GM19193 (cell line): ENCODE data around the gene PDE4D.

Experiments used
- POLR2A ChIP-seq: IDR thresholded peaks from 4 replicates; pipeline ENCODE4 v1.6.1; 2011; ENCODE audit not compliant: insufficient read depth, insufficient read length; ENCODE audit errors: extremely low read depth

The PDE4D gene

DNA sequence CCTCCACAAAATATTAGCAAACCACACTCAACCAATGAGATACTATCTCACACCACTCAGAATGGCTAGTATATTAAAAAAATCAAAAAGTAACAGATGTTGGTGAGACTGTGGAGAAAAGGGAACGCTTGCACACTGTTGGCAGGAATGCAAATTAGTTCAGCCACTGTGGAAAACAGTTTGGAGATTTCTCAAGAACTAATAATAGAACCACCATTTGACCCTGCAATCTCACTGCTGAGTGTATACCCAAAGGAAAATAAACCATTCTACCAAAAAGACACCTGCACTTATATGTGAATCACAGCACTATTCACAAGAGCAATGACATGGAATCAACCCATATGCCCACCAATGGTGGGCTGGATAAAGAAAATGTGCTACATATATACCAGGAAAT, 393.5 kb downstream of the PDE4D start:
- TF ChIP-seq POLR2A = no peak

GRCh38 chr5:59497207-59497606, 396.3 kb downstream of the PDE4D start:
- TF ChIP-seq POLR2A = no peak

DNA sequence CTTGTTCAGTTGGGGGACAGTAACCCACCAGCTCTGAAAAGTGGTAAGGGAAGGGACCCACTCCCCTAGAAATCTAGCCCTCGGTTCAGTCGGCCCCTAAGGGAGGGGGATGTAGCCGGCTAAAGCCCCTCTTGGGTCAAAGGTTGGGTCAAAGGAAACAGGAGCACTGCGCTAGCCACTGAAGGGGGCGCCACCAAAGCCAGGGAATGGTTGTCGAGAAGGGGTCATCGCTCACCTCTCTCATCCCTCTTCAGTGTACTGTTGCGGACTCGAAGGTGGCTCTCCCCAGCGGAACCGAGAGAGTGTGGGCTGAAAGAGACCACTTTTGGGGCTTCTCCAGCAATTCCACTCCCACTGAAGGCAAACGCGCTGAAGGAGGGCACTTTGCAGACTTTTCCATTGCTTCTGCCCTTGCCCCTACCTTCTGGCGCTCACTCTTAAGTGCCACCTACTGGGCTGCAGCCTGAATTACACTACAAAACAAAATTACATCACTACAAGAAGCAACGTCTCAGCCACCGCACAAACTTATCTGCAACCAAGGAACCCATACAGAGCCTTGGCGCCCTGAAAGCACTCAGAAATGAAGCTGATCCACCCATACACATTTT, 396.9 kb downstream of the PDE4D start:
- no peak for TF ChIP-seq POLR2A

- no peak for TF ChIP-seq POLR2A
Observed at GRCh38 chr5:59491945-59492344, 401.6 kb downstream of the PDE4D start.

- TF ChIP-seq POLR2A = no peak
Observed at GRCh38 chr5:59489551-59489950, 404.0 kb downstream of the PDE4D start.

GRCh38 chr5:59487772-59488729, 405.5 kb downstream of the PDE4D start:
- TF ChIP-seq POLR2A = no peak

DNA sequence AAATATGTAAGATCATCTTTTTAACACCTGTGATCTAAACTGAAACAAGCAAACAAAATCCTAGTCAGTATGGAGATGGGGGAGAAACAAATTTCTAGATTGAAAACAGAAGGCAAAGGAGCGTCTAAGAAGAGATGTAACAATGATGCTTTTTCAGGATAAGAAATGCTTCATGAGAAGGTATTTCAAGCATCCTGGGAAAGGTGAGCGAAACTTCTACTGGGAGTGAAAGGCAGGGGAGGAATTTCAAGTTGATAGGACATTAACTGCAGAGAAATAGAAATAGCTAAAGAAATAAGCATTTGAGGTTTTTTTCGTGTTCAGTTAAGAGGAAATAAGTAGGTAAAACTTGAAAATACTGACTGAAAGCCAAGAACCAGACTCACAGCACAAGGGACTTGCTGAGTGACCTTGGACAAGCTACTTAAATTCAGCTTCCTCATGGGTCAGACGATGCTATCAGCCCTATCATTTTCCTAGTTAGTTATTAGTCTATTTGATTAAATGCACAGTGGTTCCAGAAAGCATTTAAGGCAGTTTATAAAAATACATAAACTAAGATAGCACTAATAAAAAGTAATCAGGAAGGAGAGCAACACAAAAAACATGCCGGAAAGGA, 406.3 kb downstream of the PDE4D start:
- no peak for TF ChIP-seq POLR2A

DNA sequence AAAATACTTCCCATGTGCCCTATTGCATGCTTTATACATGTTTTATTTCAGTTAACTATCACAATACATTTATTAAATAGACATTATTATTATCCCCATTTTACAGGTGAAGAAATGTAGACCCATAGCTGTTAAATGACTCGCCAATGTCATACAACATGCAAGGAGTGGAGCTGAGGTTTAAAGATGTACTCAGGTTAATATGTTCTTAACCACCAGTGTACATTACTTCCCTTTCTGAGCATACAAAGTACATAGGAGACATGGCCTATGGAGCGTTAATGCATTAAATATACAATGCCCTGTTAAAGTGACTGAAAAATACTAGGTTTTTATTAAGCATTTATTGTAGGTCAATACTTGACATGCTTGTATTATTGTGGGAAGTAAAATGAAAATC, 407.0 kb downstream of the PDE4D start:
- no peak for TF ChIP-seq POLR2A

DNA sequence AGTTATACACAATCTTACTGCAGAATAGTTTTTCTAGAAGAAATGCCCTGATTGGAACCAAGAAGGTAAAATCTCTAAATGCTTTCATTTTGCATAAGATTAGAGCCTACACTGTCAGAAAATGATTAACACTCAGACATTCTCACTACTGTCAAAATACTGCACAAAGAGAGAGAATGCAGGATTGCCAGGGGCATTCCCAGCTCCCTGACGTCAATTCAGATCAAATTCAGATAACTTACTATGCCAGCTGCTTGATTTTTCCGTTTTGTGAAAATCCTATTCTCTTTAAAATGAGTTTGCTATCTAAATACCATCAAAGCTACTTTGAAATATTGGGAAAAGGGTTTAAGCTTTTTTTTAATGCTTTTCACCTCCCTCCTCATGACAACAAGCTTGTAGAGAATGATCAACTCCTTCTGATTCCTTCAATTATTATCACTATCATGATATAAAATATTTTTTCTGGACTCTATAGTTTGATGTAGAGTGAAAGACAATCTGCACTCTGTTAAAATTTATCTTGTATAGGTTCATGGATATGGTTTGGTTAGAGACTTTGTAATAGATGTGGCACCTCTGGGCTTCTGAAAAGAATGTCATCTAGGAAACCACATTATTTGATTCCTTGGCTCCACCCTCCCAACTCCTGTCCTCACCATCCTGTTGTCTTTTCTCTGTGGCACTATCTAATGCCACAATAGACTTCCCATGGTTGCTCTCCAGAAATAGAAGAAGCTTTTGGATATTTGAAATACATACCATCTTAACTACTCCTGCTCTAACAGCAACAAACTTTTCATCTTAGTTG, 407.7 kb downstream of the PDE4D start:
- TF ChIP-seq POLR2A = no peak

DNA sequence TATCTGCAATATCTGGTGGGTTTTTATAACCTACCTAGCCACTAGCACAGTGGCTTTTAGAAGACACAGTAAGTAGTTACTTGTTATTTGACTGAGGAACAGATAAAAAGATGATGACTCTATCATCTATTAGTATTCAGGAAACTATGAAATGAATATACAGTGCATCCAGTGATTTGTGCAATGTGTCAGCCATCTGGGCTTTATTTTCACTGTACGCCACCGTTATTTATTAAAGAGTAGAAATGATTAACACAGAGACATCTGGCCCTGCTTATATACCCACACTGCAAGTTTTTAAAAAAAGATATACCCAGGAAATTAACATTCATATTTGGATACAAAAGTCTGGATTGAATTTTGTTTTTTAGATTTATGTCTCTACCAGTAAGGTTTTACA, 408.4 kb downstream of the PDE4D start:
- TF ChIP-seq POLR2A = no peak

DNA sequence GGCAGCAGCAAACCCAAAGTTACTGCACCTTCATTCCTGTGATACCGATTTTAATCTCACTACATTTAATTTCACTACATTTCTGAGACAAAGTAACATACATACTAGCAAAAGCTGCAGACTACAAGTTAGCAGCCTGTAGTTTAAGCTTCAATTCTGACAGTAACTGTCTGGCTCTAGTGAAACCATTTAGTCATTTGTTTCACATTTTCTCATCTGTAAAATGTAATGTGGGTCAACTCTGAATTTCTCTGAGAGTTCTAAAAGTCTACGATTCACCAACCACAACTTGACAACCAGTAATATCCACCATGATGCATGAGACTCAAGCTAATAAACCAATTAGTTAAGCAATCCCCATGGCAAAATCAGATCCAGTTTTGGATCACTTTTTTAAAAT, 408.9 kb downstream of the PDE4D start:
- TF ChIP-seq POLR2A = no peak

GRCh38 chr5:59483971-59484472, 409.5 kb downstream of the PDE4D start:
- TF ChIP-seq POLR2A = no peak

DNA sequence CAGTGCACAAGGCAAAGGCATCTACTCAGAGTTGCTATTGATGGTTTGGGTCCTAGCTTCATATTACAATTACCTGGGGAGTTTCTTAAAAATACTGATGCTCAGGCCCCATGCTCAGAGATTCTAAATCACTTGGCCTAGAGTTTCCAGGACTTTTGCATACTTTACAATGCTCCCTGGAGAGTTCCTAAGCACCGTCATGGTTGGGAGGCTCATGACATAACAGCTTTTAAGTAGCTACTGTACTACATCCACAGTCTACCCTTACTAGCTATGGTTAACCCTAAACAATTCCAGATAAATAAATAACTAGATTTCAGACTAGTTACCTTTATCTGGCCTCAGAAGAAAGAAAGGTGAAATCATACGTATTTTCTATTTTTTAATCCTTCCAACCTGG, 414.4 kb downstream of the PDE4D start:
- TF ChIP-seq POLR2A = no peak

DNA sequence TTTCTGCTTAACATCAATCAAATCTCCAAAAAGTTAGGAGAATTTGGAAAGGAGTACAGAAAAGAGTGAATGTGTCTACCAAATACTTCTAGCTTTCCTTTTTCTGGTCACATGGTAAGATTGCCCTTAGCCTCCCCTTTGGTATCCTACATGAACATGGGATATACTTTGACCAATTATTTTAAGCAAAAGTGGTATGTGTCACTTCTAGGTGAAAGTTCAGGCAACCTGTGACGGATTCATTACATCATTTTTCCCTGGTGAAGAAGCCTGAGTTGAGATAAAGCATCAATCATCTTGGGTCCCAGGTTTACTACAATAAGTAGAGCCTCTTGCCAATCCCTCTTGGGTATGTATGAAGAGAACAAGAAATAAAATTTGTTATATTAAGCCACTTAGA, 419.2 kb downstream of the PDE4D start:
- no peak for TF ChIP-seq POLR2A

GRCh38 chr5:59473611-59474010, 419.9 kb downstream of the PDE4D start:
- TF ChIP-seq POLR2A = no peak
